Measurements from ENCODE around the gene GNG3.

Gene GNG3

DNA sequence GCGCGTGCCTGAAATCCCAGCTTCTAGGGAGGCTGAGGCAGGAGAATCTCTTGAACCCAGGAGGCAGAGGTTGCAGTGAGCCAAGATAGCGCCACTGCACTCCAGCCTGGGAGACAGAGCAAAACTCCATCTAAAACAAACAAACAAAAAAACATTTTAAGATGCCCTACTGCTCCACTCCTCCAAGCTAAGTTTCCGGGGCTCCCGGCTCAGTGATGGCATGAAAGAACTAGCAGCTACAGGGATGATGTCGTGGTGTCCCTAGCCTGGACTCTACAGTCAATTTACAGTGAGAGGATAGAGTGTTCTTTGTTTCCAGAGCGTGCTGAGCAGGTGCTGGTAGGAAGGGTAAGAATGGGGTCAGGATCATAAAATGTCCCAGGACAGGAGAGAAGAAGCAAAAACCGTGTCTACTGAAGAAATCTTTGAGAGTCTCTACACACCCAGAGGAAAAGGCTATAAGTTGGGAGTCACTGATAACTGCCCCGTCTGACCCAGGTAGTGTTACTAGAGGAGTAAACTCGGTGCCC is 47.7 kb downstream of the GNG3 start:
- in situ Hi-C loops (cut with HindIII; ENCODE audit: low sequenced_read_pairs): no loop called here

DNA sequence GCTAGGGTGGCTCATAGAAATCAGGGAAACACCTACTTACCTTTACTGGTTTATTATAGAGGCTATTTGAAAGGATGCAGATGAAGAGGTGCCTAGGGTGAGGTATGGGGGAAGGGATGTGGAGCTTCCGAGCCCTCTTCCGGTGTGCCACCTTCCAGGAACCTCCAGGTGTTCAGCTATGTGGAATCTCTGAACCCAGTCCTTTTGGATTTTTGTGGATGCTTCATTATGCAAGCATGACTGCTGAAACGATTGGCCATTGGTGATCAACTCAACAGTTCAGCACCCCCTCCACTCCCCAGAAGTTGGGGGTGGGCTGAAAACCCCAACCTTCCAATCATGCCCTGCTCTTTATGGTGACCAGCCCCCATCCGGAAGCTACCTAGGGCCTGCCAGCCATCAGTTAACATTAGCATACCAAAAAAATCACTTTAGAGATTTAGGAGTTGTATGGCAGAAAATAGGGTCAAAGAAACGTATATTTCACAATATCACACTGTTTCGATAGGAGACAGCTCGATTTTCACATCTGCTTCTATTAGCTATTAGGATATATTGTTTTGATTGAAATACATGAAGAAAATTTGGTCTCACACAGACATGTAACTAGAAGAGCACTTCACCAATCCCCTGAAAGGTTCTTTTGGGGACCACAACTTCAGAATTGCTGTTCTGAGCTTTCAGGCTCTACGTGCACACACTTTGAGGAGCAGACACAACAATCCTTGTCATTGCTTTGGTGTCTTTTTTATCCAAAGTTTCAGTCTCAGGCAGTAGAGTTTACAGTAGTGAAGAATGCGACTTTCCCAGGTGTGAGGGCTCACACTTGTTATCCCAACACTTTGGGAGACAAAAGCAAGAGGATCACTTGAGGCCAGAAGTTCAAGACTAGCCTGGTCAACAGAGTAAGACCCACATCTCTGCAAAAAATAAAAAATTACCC is 50.6 kb downstream of the GNG3 start:
- in situ Hi-C loops (cut with HindIII; ENCODE audit: low sequenced_read_pairs): no loop called here
